SK-N-SH (cell line): ENCODE results near the gene DPP10. TPM values are rescaled to one million over a fixed set of nuclear protein-coding genes. Genes with fewer than 3 reads are reported as not detected.
"Not testable (repeated sequence)": the region's sequence is repeated elsewhere in the genome, so short reads cannot be mapped to it uniquely, and the experiment has no call there.

Experiments used
- CTCF ChIA-PET: fragments of 300-600, 350-600 bp; formaldehyde crosslinking; extraction: SDS; loops from one replicate; lab custom pipeline; 2021; lab: Yijun Ruan, JAX
- POLR2A ChIA-PET: fragments of 350-600 bp; sonication (Branson Sonifier 250); formaldehyde crosslinking; extraction: SDS; loops from one replicate; lab custom pipeline; 2020; ENCODE audit warnings: antibody characterized with exemption, inconsistent platforms; lab: Yijun Ruan, JAX
- DNase-seq: peaks from one replicate; pipeline ENCODE4 v3.0.0; 2012
- H2AFZ ChIP-seq: fragments of 200-600 bp; sonication (generic); 2 replicates; pipeline ENCODE4 v1.8.1; 2016; ENCODE audit warnings: antibody characterized with exemption, mild to moderate bottlenecking, low read depth
- H3F3A ChIP-seq: fragments of 200-600 bp; sonication (generic); replicated peaks from 2 replicates; pipeline ENCODE3; 2016; ENCODE audit warnings: antibody characterized with exemption, mild to moderate bottlenecking; ENCODE audit not compliant: insufficient read depth
- H3K27ac ChIP-seq, 2 experiments: fragments of 200-500 bp in 1 of 2; fragments of 200-600 bp in 1 of 2; sonication (Bioruptor generic) in 1 of 2; sonication (generic), shearing (Covaris generic) in 1 of 2; 2 replicates each; pipeline versions ENCODE4 v1.5.1 to v1.6.1; 2014 to 2016; ENCODE audit warnings: low read depth in 2 of 2, inconsistent platforms in 1 of 2, low read length in 1 of 2, mild to moderate bottlenecking in 1 of 2, mixed read lengths in 1 of 2
- H3K27me3 ChIP-seq: fragments of 200-600 bp; sonication (generic), shearing (Covaris generic); 2 replicates; pipeline ENCODE4 v1.6.1; 2016; ENCODE audit warnings: mixed run types; ENCODE audit not compliant: insufficient read depth
- H3K36me3 ChIP-seq, 2 experiments: fragments of 200-500 bp in 1 of 2; fragments of 200-600 bp in 1 of 2; sonication (Bioruptor generic) in 1 of 2; sonication (generic) in 1 of 2; replicated peaks in 1 of 2; 2 replicates each; pipeline versions ENCODE3 to v1.5.1; 2014 to 2016; ENCODE audit warnings: low read length in 1 of 2, mild to moderate bottlenecking in 1 of 2; ENCODE audit not compliant: insufficient read depth in 2 of 2, control insufficient read depth in 1 of 2
- H3K4me1 ChIP-seq, 2 experiments: fragments of 200-500 bp in 1 of 2; fragments of 200-600 bp in 1 of 2; sonication (Bioruptor generic) in 1 of 2; sonication (generic), shearing (Covaris generic) in 1 of 2; 2 replicates each; pipeline versions ENCODE4 v1.5.1 to v1.6.1; 2014 to 2016; ENCODE audit warnings: low read depth in 1 of 2, low read length in 1 of 2, mixed run types in 1 of 2; ENCODE audit not compliant: insufficient read depth in 2 of 2, control insufficient read depth in 1 of 2
- H3K4me2 ChIP-seq: fragments of 200-600 bp; sonication (generic), shearing (Covaris generic); 2 replicates; pipeline ENCODE4 v1.6.1; 2017; ENCODE audit warnings: mixed run types
- H3K4me3 ChIP-seq, 2 experiments: fragments of 200-500 bp in 1 of 2; fragments of 200-600 bp in 1 of 2; sonication (Bioruptor generic) in 1 of 2; sonication (generic), shearing (Covaris generic) in 1 of 2; 2 replicates each; pipeline versions ENCODE4 v1.5.1 to v1.8.1; 2014 to 2016; ENCODE audit warnings: low read depth in 2 of 2, inconsistent platforms in 1 of 2, low read length in 1 of 2, mild to moderate bottlenecking in 1 of 2, mixed read lengths in 1 of 2, moderate library complexity in 1 of 2
- H3K79me2 ChIP-seq: fragments of 200-600 bp; sonication (generic); 2 replicates; pipeline ENCODE4 v1.8.1; 2017; ENCODE audit warnings: mild to moderate bottlenecking; ENCODE audit not compliant: insufficient read depth
- H3K9ac ChIP-seq: fragments of 200-600 bp; sonication (generic); 2 replicates; pipeline ENCODE4 v1.6.1; 2017; ENCODE audit warnings: mixed run types
- H3K9me2 ChIP-seq: fragments of 200-600 bp; sonication (generic); 2 replicates; pipeline ENCODE4 v1.6.1; 2017; ENCODE audit warnings: mixed run types
- H3K9me3 ChIP-seq: fragments of 200-600 bp; sonication (generic); 2 replicates; pipeline ENCODE4 v1.6.1; 2017; ENCODE audit warnings: mixed run types, mild to moderate bottlenecking, moderate library complexity
- H4K20me1 ChIP-seq: fragments of 200-600 bp; sonication (generic); 2 replicates; pipeline ENCODE4 v1.6.1; 2017; ENCODE audit warnings: mild to moderate bottlenecking, mixed run types; ENCODE audit not compliant: insufficient read depth
- CHD2 ChIP-seq: fragments of 150-350 bp; IDR thresholded peaks from 2 replicates; pipeline ENCODE4 v1.6.1; 2018; ENCODE audit warnings: low read length; ENCODE audit not compliant: partially characterized antibody
- ELF1 ChIP-seq: IDR thresholded peaks from 2 replicates; pipeline ENCODE4 v1.4.0; 2012
- EP300 ChIP-seq, 2 experiments: IDR thresholded peaks; 2 replicates each; pipeline versions ENCODE4 v1.4.0 to v1.6.1; 2012; ENCODE audit warnings: borderline replicate concordance in 1 of 2, low read depth in 1 of 2, low read length in 1 of 2
- EZH2phosphoT487 ChIP-seq: fragments of 200-600 bp; sonication (generic); IDR thresholded peaks from 2 replicates; pipeline ENCODE4 v1.6.1; 2017; ENCODE audit warnings: low read depth, mixed run types, mild to moderate bottlenecking, antibody characterized with exemption, moderate library complexity, borderline replicate concordance
- FOXJ3 ChIP-seq: sonication (generic); formaldehyde crosslinking; IDR thresholded peaks from 2 replicates; pipeline ENCODE4 v1.5.1; 2020; ENCODE audit warnings: mild to moderate bottlenecking, missing genetic modification reagents
- GABPA ChIP-seq: IDR thresholded peaks from 2 replicates; pipeline ENCODE4 v1.4.0; 2012; ENCODE audit warnings: low read depth, mild to moderate bottlenecking
- JUND ChIP-seq: IDR thresholded peaks from 2 replicates; pipeline ENCODE4 v1.4.0; 2012
- MEF2A ChIP-seq: IDR thresholded peaks from 2 replicates; pipeline ENCODE4 v1.4.0; 2012; ENCODE audit warnings: low read depth, borderline replicate concordance
- MXI1 ChIP-seq: IDR thresholded peaks from 2 replicates; pipeline ENCODE4 v1.6.1; 2012; ENCODE audit warnings: mild to moderate bottlenecking, low read depth, low read length, improper control_type of control experiment
- PBX3 ChIP-seq: IDR thresholded peaks from 2 replicates; pipeline ENCODE4; 2012
- POLR2AphosphoS5 ChIP-seq: IDR thresholded peaks from 2 replicates; pipeline ENCODE4 v1.6.1; 2012; ENCODE audit warnings: low read depth, low read length
- RCOR1 ChIP-seq: fragments of 150-350 bp; IDR thresholded peaks from 2 replicates; pipeline ENCODE4 v1.6.1; 2017; ENCODE audit warnings: antibody characterized with exemption, low read length
- RFX5 ChIP-seq: IDR thresholded peaks from 2 replicates; pipeline ENCODE4 v1.6.1; 2012; ENCODE audit warnings: mild to moderate bottlenecking, improper control_type of control experiment, low read length
- SIN3A ChIP-seq: IDR thresholded peaks from 2 replicates; pipeline ENCODE4 v1.6.1; 2012; ENCODE audit warnings: low read depth, mild to moderate bottlenecking, low read length, moderate library complexity, borderline replicate concordance
- TAF1 ChIP-seq: IDR thresholded peaks from 2 replicates; pipeline ENCODE4 v1.6.1; 2012; ENCODE audit warnings: low read depth, mild to moderate bottlenecking, low read length, moderate library complexity, borderline replicate concordance
- USF2 ChIP-seq: fragments of 150-350 bp; IDR thresholded peaks from 2 replicates; pipeline ENCODE4 v1.6.1; 2017; ENCODE audit warnings: antibody characterized with exemption, low read length, low read depth, borderline replicate concordance
- YY1 ChIP-seq: IDR thresholded peaks from 2 replicates; pipeline ENCODE4 v1.4.0; 2012; ENCODE audit warnings: low read depth, mild to moderate bottlenecking
- ZBTB33 ChIP-seq: IDR thresholded peaks from 2 replicates; pipeline ENCODE4 v1.4.0; 2012; ENCODE audit warnings: low read depth, borderline replicate concordance
- WGBS: methylation state at CpG from one replicate; pipeline ENCODE4 v1.1.6; 2017; ENCODE audit warnings: low lambda C conversion rate; 5-methylcytosine and 5-hydroxymethylcytosine counted together
- polyA plus RNA-seq, 3 experiments: library from polyadenylated mRNA; depleted of rRNA; stranded (reverse); fragments of >200 nt; gene quantifications; 2 replicates each; pipeline ENCODE4 v1.2.3, GENCODE V29; 2012

The DPP10 gene
- polyA plus RNA-seq, 1 of the 3 experiments (the other 2 are of a cell fraction), result not detected

DNA sequence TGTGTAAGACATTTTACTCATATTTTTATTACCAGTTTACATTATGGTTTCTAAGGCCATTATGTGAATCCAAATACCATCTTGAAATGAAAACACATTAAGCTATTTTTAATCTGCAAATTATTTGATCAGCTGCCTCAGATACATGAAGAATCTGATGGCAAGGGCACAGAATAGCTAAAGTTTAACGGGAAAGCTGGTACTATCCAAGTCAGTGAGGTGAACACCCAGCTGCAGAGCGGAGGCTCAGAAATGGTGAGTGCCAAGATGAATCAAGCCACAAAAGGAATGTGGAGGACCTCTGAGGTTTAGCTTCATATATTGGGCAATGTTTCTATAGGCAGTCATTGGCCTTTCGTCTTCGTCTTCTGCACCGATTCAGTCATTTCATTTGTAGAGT is 75.1 kb downstream of the DPP10 start:
- no peaks in the 10 kb centered on the region for H3K36me3 ChIP-seq
- H3K79me2 ChIP-seq, result no peaks in the 10 kb centered on the region
- no peak overlapping the region for H3K4me2 ChIP-seq
- no peak for TF ChIP-seq USF2
- no peak for TF ChIP-seq PBX3
- no peak for TF ChIP-seq MXI1
- no peak for TF ChIP-seq SIN3A
- TF ChIP-seq POLR2AphosphoS5, result no peak
- TF ChIP-seq EP300 (IDR thresholded peaks at IDR 0.05; ENCODE audit: borderline replicate concordance in 1 of 2, low read depth in 1 of 2, low read length in 1 of 2), result no peak
- no peak for TF ChIP-seq GABPA
- no peak for TF ChIP-seq CHD2
- no peak for TF ChIP-seq FOXJ3 (CRISPR knock-in tag)
- TF ChIP-seq ZBTB33, result no peak
- no peak for TF ChIP-seq YY1
- TF ChIP-seq MEF2A, result no peak
- H3K27me3 ChIP-seq, result no peaks in the 10 kb centered on the region
- H3K4me3 ChIP-seq, result no peak overlapping the region
- H2AFZ ChIP-seq, result no peak overlapping the region
- no peaks in the 10 kb centered on the region for H3K9me2 ChIP-seq
- 56% methylated on average over 5 of the region's 5 CpGs for WGBS
- POLR2A ChIA-PET, result no interaction called here
- no peak overlapping the region for H3K27ac ChIP-seq
- CTCF ChIA-PET, result interaction anchor here (0.7 to 2.0 kb wide), 2 partner anchors 34 to 562 kb away, joined by 5 read pairs; no protein-coding TSS in a partner anchor
- no peaks in the 10 kb centered on the region for H3K9me3 ChIP-seq
- DNase-seq, result no peak
- no peaks in the 10 kb centered on the region for H3K4me1 ChIP-seq
- H3F3A ChIP-seq, result no peaks in the 10 kb centered on the region
- H3K9ac ChIP-seq, result no peak overlapping the region
- no peaks in the 10 kb centered on the region for H4K20me1 ChIP-seq

- DNase-seq, result no peak
- 7% methylated on average over 5 of the region's 5 CpGs for WGBS
- Histone ChIP-seq H4K20me1 (no peaks in the 10 kb centered on the region), H3K27me3 (no peaks in the 10 kb centered on the region), H3K9ac (no peak overlapping the region), H3K4me1 (no peaks in the 10 kb centered on the region), H3K9me2 (no peaks in the 10 kb centered on the region), H3K27ac (no peak overlapping the region), H3K4me3 (no peak overlapping the region), H3K36me3 (no peaks in the 10 kb centered on the region), H3K79me2 (no peaks in the 10 kb centered on the region), H3F3A (no peaks in the 10 kb centered on the region), H2AFZ (no peak overlapping the region)
- ChIA-PET CTCF (no interaction called here), POLR2A (no interaction called here)
- TF ChIP-seq FOXJ3 (CRISPR knock-in tag), result no peak
- no peak for TF ChIP-seq JUND
- no peak for TF ChIP-seq RFX5
- no peak for TF ChIP-seq MXI1
- TF ChIP-seq RCOR1, result no peak
- TF ChIP-seq TAF1, result no peak
- TF ChIP-seq EZH2phosphoT487, result no peak
- TF ChIP-seq POLR2AphosphoS5, result no peak
- no peak for TF ChIP-seq ELF1
- no peak for TF ChIP-seq USF2
- no peak for TF ChIP-seq YY1
- TF ChIP-seq, all 33 proteins: peak for 0
- Histone ChIP-seq H3K4me2 (no peak overlapping the region), H3K9me3 (no peaks in the 10 kb centered on the region)
Measured at GRCh38 chr2:114518738-114519137, 76.3 kb downstream of the DPP10 start.

DNA sequence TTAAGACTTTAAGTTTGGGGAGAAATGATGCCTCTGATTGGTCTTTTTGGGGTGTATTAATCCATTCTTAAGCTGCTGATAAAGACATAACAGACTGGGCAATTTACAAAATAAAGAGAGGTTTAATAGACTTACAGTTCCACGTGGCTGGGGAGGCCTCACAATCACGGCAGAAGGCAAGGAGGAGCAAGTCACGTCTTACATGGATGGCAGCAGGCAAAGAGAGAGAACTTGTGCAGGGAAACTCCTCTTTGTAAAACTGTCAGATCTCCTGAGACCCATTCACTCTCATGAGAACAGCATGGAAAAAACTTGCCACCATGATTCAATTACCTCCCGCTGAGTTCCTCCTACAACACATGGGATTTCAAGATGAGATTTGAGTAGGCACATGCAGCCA is 80.2 kb downstream of the DPP10 start:
- 11% methylated on average over 4 of the region's 4 CpGs for whole genome bisulfite sequencing
- CTCF ChIA-PET, H3K27ac ChIP-seq, H3K27me3 ChIP-seq, H4K20me1 ChIP-seq, DNase-seq, H3K36me3 ChIP-seq, H3F3A ChIP-seq, H3K79me2 ChIP-seq, POLR2A ChIA-PET, H3K9me3 ChIP-seq, H3K4me3 ChIP-seq, H3K4me2 ChIP-seq, H3K9me2 ChIP-seq, H3K4me1 ChIP-seq, H2AFZ ChIP-seq, H3K9ac ChIP-seq: not testable (repeated sequence)
